Renal cortical epithelial cell (primary cell): ENCODE results near the gene ATP13A5. TPM values are rescaled to one million over a fixed set of nuclear protein-coding genes. Genes with fewer than 3 reads are reported as not detected.
A peak's percentile ranks its signal among the peaks of the same experiment; 100 is the strongest.

Source experiments
- DNase-seq: peaks from one replicate; pipeline ENCODE4 v3.0.0-alpha.2; 2011; ENCODE audit warnings: low read depth
- total RNA-seq: library from RNA; depleted of rRNA; stranded (reverse); fragments of >200 nt; gene quantifications from 2 replicates; pipeline ENCODE4 v1.2.3, GENCODE V29; 2014

The ATP13A5 gene
- total RNA-seq, 1 donor from 2014 or later, result not detected

- peak; percentile 0 for DNase-seq
These were observed 30.7 kb downstream of the ATP13A5 start for GRCh38 chr3:193347521-193348501.

GRCh38 chr3:193346259-193346658, 32.3 kb downstream of the ATP13A5 start:
- DNase-seq, result no peak

DNA sequence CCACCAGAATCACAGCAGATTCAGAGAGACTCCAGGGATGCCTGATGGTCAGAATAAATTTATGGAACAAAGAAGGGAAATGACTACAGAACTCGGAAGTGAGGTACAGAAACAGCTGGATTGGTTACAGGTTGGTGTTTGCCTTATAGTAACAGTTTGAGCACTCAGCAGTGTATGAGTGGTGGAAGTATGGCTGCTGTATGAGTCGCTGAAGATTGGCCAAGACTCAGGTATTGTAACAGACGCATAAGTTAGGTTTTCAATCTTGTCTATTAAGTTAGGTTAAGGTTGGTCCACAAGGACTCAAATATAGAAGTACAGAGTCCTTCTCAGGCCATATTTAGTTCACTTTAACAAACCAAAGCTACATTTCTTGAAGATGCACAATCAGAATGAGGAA, 33.1 kb downstream of the ATP13A5 start:
- no peak for DNase-seq

DNA sequence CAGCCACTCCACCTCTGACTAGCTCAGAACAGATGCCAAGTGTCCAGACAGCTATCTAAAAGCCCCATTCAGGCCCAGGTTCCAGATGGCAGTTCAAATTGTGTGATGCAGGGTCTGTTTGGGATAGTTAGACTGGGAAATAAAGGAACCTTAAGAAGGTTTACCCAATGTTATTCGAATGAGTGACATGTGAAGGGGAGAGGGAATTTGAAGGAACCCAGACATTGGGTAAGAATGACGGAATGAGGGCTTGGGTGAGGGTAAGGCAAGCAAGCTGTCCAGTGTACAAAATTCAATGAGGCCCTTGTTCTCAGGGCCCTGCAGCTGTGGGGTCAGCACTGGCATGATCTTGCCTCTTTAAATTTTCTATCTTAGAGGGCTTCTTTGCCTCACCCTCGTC, 34.1 kb downstream of the ATP13A5 start:
- no peak for DNase-seq

GRCh38 chr3:193343726-193344222, 34.8 kb downstream of the ATP13A5 start:
- DNase-seq, result no peak

GRCh38 chr3:193342551-193342950, 36.0 kb downstream of the ATP13A5 start:
- DNase-seq, result no peak

- DNase-seq, result peak; percentile 55
These were observed 43.5 kb downstream of the ATP13A5 start for GRCh38 chr3:193335031-193335430.

DNA sequence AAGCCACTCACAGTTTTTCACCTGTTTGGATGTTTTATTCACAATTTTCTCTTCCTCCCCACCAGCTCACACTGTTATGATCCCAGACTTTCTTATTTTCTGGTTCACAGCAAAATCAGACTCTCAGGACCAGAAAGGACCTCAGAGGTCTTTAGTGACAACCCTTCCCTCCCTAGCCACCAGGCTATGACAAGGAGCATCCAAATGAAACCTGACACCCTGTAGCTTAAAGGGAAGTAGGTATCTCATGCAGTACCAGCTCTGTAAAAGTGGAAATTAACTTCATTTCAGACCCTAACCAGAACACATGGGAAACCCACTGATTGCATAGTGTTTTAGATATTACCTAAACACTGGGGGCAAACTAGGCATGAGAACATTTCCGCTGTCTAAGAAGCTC, 45.3 kb downstream of the ATP13A5 start:
- DNase-seq, result no peak

DNA sequence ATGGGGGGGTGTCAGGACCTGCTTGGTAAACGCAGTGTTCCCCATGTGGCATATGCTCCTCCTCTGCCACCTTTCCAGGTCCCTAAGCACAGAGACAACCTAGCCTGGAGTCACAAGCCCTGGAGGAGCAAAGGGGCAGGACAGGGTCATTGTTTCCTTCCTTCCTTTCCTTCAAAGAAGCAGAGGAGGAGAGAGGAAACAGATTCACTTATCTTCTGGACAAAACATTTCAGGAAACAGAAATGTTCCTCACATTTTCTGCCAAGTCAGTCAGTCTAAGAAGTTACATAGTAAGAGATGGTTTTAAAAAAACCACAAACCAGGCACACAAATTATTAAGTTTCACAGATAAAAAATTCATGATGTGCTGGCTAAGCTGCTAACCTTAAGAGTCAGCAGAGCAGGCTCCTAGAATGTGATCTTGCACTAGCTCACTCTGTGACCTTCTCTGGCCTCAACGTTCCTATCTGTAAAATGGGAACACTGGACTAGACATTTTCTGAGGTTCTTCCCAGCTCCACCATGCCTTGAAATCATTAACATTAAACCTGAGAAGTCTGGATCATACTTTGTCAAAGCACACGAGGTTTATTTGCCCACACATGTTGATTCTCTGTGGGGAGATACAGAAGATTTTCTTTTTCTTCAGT, 47.9 kb downstream of the ATP13A5 start:
- no peak for DNase-seq

- peak; percentile 86 for DNase-seq
These were observed 60.8 kb downstream of the ATP13A5 start for GRCh38 chr3:193317682-193318300.

- DNase-seq, result no peak
These were observed 64.4 kb downstream of the ATP13A5 start for GRCh38 chr3:193314161-193314560.

- no peak for DNase-seq
These were observed 65.2 kb downstream of the ATP13A5 start for GRCh38 chr3:193313061-193313958.

GRCh38 chr3:193310914-193311723, 67.4 kb downstream of the ATP13A5 start:
- no peak for DNase-seq

- no peak for DNase-seq
These were observed 73.2 kb downstream of the ATP13A5 start for GRCh38 chr3:193305356-193305755.

DNA sequence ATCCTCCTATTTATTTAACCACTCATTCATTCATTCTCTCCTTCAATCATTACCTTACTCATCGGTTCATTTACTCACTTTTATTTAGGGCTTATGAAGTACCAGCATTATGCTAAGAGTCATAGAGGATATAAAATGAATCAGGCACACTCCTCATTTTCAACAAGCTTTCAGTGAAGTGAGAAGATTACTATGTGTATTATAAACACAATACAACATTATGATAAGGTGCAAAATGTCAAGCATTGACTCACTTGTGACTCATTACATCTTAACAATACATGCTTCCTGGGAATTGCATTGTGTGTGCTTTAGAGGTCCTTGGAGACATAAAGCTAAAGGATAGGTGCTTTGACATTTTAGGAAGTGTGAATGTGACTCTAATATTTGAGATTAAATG, 77.1 kb downstream of the ATP13A5 start:
- DNase-seq, result peak; percentile 87

DNA sequence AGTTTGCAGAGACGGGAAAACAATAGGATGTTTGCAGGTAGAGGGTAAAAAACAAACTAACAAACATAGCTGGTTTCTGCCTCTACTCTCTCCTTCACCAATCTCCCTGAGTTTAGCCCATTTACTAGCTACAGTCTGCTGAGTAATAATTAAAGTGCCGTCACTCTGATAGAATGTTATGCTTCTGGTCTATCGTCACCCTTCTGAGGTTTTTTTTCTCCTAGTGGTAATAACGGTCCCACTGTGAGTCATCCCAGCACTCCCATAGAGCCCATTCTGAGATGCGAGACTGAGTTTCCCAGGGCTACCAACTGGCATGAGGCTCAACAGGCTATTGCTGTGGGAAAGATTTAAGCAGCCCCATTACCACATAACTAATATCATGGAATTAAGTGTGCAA, 81.1 kb downstream of the ATP13A5 start:
- peak; percentile 26 for DNase-seq

DNA sequence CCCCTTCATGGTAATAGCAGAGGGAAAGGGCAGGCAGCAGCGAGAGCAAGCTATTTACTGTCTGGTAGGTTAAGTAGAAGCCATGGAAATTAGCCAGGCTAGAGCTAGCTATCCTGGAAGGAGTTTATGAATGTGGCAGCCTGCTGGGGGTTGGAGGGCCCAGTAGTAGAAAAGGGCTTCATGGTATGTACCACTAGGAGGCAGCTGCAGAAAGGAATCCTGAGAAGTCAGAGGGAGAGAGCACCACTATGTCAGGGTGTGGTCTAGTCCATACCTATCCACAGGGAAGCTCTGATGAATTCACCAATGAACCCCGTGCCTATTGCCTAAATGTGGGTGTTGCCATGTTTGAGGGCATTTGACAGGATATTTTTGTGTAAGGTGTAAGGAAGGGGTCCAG, 82.6 kb downstream of the ATP13A5 start:
- no peak for DNase-seq

- no peak for DNase-seq
These were observed 86.2 kb downstream of the ATP13A5 start for GRCh38 chr3:193292386-193292785.

DNA sequence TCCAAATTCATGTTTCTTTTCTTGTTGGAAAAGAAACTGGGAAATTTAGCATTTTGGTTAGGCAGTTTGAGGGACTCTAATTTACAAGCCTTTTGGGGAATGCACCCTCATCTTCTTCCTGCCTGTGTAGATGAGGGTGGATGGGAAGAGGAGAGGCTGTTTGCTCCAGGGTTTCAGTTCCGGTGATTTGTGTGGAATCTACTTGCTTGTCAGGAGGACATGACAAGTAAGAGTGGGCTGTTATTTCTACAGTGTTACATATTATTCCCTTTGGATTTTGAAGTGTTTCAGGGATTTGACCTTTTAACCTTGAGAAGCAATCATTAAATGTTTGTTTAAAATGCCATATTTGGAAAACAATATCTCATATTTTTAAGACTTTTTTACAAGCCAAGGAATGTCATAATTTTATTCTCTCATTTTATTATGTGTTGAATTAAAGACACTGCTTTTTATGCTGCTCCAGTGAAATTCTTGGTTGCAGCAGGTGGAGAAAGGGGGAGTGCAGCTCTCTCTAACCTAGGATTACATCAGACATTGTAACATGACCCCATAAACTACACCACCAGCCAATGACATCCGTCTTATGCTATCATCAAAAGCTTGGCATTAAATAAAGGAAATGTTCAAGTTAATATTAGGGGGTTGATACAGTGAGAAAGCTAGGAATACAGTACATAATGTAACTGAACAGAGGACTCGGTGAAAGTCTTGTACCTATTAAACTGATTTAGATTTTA, 107.3 kb downstream of the ATP13A5 start:
- DNase-seq, result peak; percentile 4

DNA sequence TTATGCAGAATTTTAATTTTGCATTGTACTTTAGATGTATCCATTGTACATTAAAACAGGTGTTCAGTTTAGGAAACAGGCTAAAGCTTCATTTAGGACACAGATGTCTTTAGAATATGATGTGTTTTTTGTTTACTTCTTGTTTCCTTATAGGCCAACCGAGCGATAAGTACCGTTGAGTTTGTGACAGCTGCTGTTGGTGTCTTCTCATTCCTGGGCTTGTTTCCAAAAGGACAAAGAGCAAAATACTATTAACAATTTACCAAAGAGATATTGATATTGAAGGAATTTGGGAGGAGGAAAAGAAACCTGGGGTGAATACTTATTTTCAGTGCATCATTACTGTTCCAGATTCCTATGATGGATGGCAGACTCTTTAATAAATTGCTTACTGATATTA, 108.1 kb downstream of the ATP13A5 start:
- DNase-seq, result no peak
